CD8-positive, alpha-beta memory T cell (primary cell): ENCODE data around the gene TBC1D22A. TPM values are rescaled to one million over a fixed set of nuclear protein-coding genes. Genes with fewer than 3 reads are reported as not detected.

Experiments
- CTCF ChIA-PET: fragments of 350-600 bp; sonication (Branson Sonifier 250); formaldehyde crosslinking; loops from one replicate; lab custom pipeline; 2021; ENCODE audit warnings: antibody characterized with exemption; lab: Charles Lee
- POLR2A ChIA-PET: fragments of 350-600 bp; sonication (Branson Sonifier 250); formaldehyde crosslinking; loops from one replicate; lab custom pipeline; 2021; ENCODE audit warnings: antibody characterized with exemption; lab: Charles Lee
- DNase-seq, 5 donors: peaks; one replicate each; pipeline versions ENCODE4 v3.0.0 to v3.0.0-alpha.2; 2020 to 2022; ENCODE audit warnings: mixed read lengths in 1 of 5
- H3K27ac ChIP-seq: one replicate; pipeline ENCODE4 v1.7.0; 2013; ENCODE audit warnings: low read depth, mild to moderate bottlenecking, low read length, moderate library complexity
- H3K27me3 ChIP-seq: 2 replicates; pipeline ENCODE4 v1.7.0; 2013; ENCODE audit warnings: low read length, mild to moderate bottlenecking; ENCODE audit not compliant: insufficient read depth, poor library complexity, severe bottlenecking
- H3K36me3 ChIP-seq: 2 replicates; pipeline ENCODE4 v1.7.0; 2013; ENCODE audit warnings: mild to moderate bottlenecking, low read length, moderate library complexity; ENCODE audit not compliant: insufficient read depth
- H3K4me1 ChIP-seq: 2 replicates; pipeline ENCODE4 v1.7.0; 2013; ENCODE audit warnings: mild to moderate bottlenecking, low read length, moderate library complexity; ENCODE audit not compliant: insufficient read depth
- H3K4me3 ChIP-seq: 2 replicates; pipeline ENCODE4 v1.7.0; 2013; ENCODE audit warnings: mild to moderate bottlenecking, low read length
- H3K9me3 ChIP-seq: 2 replicates; pipeline ENCODE4 v1.7.0; 2013; ENCODE audit warnings: mild to moderate bottlenecking, low read length
- H3K27ac Mint-ChIP-seq, 8 donors: one replicate each; pipeline ENCODE4 v1.8.0; 2020 to 2021; ENCODE audit warnings: mixed read lengths in 8 of 8, mild to moderate bottlenecking in 6 of 8, inconsistent platforms in 3 of 8, moderate library complexity in 3 of 8
- H3K27me3 Mint-ChIP-seq, 2 donors: one replicate each; pipeline ENCODE4 v1.8.0; 2020 to 2021; ENCODE audit warnings: mixed read lengths in 2 of 2, mild to moderate bottlenecking in 1 of 2, moderate library complexity in 1 of 2
- H3K36me3 Mint-ChIP-seq, 3 donors: one replicate each; pipeline ENCODE4 v1.8.0; 2020 to 2021; ENCODE audit warnings: mixed read lengths in 3 of 3, inconsistent platforms in 1 of 3, mild to moderate bottlenecking in 1 of 3
- H3K4me1 Mint-ChIP-seq, 3 donors: one replicate each; pipeline ENCODE4 v1.8.0; 2020 to 2021; ENCODE audit warnings: mixed read lengths in 3 of 3, inconsistent platforms in 1 of 3, mild to moderate bottlenecking in 1 of 3
- H3K4me3 Mint-ChIP-seq, 7 donors: one replicate each; pipeline ENCODE4 v1.8.0; 2020 to 2021; ENCODE audit warnings: mixed read lengths in 7 of 7, mild to moderate bottlenecking in 6 of 7, moderate library complexity in 4 of 7, inconsistent platforms in 2 of 7
- H3K9me3 Mint-ChIP-seq, 5 donors: one replicate each; pipeline ENCODE4 v1.8.0; 2020 to 2022; ENCODE audit warnings: mixed read lengths in 5 of 5, mild to moderate bottlenecking in 3 of 5, moderate library complexity in 2 of 5, inconsistent platforms in 1 of 5
- polyA plus RNA-seq: library from polyadenylated mRNA; unstranded; fragments of 300-500 nt; fragmentation: Illumina TruSeq; gene quantifications from one replicate; pipeline ENCODE4 v1.2.3, GENCODE V29; 2021
- total RNA-seq, 2 experiments: library from RNA; stranded (reverse); gene quantifications; one replicate each; pipeline ENCODE4 v1.2.3, GENCODE V29; 2021

Gene TBC1D22A
- total and polyA plus RNA-seq, 3 experiments from 2014 or later, result 26.6 to 34.8 (median 34.0) TPM

DNA sequence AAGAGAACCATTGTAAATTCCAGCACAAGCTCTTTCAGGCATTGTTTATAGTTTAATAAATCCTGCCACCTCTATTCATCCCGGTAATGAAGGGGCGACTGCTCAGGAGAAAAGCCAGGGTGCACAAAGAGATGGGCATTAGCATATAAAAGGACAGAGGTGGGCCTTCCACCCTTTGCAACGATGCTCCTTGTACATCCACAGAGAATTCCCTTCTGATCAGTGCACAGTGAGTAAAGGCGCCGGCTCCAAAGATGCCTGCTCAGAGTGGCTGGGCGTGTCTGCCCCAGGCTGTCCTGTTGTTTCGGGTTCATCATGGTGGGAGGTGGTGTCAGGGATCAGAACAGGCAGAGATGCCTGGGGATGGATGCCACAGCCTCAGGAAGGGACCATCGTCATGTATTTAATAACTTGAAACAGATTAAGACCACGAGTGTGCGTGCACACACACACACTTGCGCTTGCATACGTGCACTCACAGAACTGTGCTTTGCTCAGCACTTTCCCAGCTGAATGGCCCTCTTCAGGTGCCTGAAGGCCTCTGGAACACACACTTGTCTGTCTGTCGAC, 305.0 kb downstream of the TBC1D22A start:
- Histone ChIP-seq H3K4me1 (no peaks in the 10 kb centered on the region), H3K9me3 (no peaks in the 10 kb centered on the region), H3K4me3 (no peak overlapping the region), H3K27me3 (no peaks in the 10 kb centered on the region), H3K36me3 (no peaks in the 10 kb centered on the region), H3K27ac (no peak overlapping the region)
- Mint-ChIP-seq H3K36me3 (peaks cover under 1 to 31% (median 7%) of the 10 kb centered on the region in 3 donors), H3K9me3 (no peaks in the 10 kb centered on the region), H3K27ac (peak overlapping the region in 1 of 8 donors; percentile 70), H3K4me1 (peaks cover 25 to 39% (median 26%) of the 10 kb centered on the region in 3 donors), H3K4me3 (no peak overlapping the region), H3K27me3 (no peaks in the 10 kb centered on the region)
- DNase-seq, result no peak
- ChIA-PET CTCF (no interaction called here), POLR2A (no interaction called here)

DNA sequence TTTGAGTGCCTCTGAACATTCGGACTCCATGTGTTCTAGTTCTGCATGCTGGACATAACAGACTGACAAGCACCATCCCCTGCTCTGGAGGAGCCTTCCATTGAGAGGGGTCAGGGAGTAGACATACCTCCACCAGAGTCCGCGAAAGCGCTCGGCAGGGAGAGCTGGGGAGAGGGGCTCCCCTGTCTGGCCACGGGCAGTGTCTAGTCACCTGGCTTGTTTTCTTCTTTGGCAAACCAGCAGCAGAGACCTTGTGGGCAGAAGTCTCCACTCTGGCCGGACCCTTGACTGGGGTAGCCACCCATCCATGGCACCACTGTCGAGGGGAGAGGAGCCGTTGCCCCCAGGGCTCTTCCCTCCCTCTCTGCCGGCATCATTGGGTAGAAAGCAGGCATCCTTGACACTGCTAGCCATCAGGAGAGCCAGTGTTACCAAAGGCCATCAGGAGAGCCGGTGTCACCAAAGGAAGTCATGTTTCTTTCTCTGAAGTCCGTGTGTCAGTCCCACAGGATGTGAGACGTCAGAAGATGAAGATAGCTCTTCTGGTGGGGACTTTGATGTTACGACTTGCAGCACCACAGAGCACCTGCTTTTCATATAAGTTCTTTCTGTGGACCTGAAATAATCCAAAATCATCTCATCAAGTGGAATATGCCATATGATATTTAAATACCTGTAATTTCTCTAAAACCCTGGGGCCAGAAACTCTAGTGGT, 305.6 kb downstream of the TBC1D22A start:
- no peaks in the 10 kb centered on the region for H3K27me3 Mint-ChIP-seq
- no peak overlapping the region for H3K4me3 Mint-ChIP-seq
- no peak overlapping the region for H3K4me3 ChIP-seq
- no peaks in the 10 kb centered on the region for H3K9me3 Mint-ChIP-seq
- ChIA-PET POLR2A (no interaction called here), CTCF (no interaction called here)
- peaks cover 7 to 29% (median 8%) of the 10 kb centered on the region in 3 donors for H3K36me3 Mint-ChIP-seq
- no peaks in the 10 kb centered on the region for H3K4me1 ChIP-seq
- H3K27ac ChIP-seq, result no peak overlapping the region
- H3K27me3 ChIP-seq, result no peaks in the 10 kb centered on the region
- H3K4me1 Mint-ChIP-seq, result peaks cover 22 to 39% (median 26%) of the 10 kb centered on the region in 3 donors
- no peaks in the 10 kb centered on the region for H3K36me3 ChIP-seq
- H3K27ac Mint-ChIP-seq, result peak overlapping the region in 1 of 8 donors; percentile 32
- no peak for DNase-seq
- no peaks in the 10 kb centered on the region for H3K9me3 ChIP-seq

DNA sequence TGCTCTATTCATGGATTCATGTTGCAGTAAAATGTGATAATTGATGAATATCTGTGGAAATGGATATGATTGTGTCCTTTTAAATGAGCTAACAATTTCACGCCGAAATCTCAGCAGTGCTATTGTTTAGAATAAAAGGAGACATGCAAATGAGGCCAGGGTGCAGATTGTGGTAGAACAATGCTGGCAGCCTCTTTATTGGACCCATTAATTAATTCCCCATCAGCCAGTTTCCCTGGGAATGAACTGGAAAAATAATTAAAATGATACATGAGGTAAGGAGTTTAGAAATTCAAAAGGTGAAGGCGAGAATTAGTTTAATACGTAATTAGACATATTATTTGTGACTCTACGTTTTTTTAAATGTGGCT, 306.2 kb downstream of the TBC1D22A start:
- no peak overlapping the region for H3K4me3 Mint-ChIP-seq
- H3K27ac Mint-ChIP-seq, result peak overlapping the region in 1 of 8 donors; percentile 32
- no peak for DNase-seq
- Histone ChIP-seq H3K4me1 (no peaks in the 10 kb centered on the region), H3K4me3 (no peak overlapping the region), H3K27me3 (no peaks in the 10 kb centered on the region), H3K9me3 (no peaks in the 10 kb centered on the region), H3K36me3 (no peaks in the 10 kb centered on the region), H3K27ac (no peak overlapping the region)
- ChIA-PET POLR2A (no interaction called here), CTCF (no interaction called here)
- H3K9me3 Mint-ChIP-seq, result peaks cover 0 to 4% (median 2%) of the 10 kb centered on the region in 5 donors
- H3K4me1 Mint-ChIP-seq, result peaks cover 22 to 39% (median 26%) of the 10 kb centered on the region in 3 donors
- no peaks in the 10 kb centered on the region for H3K27me3 Mint-ChIP-seq
- H3K36me3 Mint-ChIP-seq, result peaks cover 9 to 26% (median 13%) of the 10 kb centered on the region in 3 donors

DNA sequence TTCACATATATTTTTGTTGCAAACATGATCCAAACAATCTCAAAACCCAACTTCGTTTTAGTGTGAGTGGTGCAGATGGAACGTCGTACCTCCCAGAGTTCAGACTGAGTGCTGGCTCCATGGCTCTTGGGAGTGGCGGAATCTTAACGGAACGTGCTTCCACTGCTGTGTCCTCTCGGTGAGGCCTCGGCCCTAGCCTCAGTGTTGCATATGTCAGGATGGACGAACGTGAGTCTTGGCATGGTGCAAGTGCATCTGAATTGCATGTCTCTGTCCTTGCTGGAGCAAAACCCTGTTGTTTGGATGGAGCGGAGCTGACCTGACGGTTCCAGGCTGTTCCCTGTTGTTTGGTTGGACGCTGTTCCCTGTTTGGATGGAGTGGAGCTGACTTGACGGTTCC, 306.8 kb downstream of the TBC1D22A start:
- Histone ChIP-seq H3K27ac (no peak overlapping the region), H3K27me3 (no peaks in the 10 kb centered on the region), H3K4me3 (no peak overlapping the region), H3K36me3 (no peaks in the 10 kb centered on the region), H3K9me3 (no peaks in the 10 kb centered on the region), H3K4me1 (no peaks in the 10 kb centered on the region)
- no peak overlapping the region for H3K4me3 Mint-ChIP-seq
- H3K27ac Mint-ChIP-seq, result no peak overlapping the region
- no peak for DNase-seq
- CTCF ChIA-PET, result no interaction called here
- peaks cover 3 to 7% (median 4%) of the 10 kb centered on the region in 5 donors for H3K9me3 Mint-ChIP-seq
- no peaks in the 10 kb centered on the region for H3K27me3 Mint-ChIP-seq
- H3K36me3 Mint-ChIP-seq, result peaks cover 13 to 26% (median 20%) of the 10 kb centered on the region in 3 donors
- POLR2A ChIA-PET, result no interaction called here
- peaks cover 22 to 37% (median 26%) of the 10 kb centered on the region in 3 donors for H3K4me1 Mint-ChIP-seq

DNA sequence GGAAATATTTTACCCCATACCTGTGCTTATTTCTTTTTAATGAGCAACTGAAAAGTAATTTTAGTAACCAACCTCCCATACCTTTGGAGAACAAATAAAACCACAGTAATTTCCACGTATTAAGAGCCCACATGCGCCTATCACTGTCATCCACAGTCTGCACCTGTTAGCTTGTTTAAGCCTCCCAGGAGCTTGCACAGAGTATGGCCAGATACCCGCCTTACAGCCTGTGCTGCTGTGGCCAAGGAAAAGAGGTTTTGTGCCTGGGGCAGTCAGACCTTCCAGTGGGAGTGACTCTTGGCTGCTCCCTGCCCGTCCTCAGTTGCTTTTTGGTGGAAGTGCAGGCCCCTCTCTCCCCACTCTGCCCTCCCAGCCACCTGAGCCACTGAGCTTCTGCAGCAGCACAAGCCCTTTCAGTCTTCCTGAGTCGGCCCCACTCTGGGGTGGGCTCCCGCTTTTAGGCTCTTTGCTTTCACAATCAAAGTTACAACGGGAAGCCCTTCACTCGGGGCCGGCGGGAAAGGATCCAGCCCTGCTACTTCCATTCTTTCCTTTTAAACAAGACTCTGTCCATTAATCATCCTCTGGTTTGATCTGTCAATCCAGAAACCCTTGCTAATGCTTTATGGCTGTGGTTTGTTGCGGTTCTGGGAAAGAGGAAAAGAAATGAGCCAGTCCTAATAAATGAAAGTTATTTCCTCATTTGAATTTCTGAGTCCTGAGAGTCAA, 308.8 kb downstream of the TBC1D22A start:
- peaks cover 3% of the 10 kb centered on the region for H3K9me3 ChIP-seq
- Mint-ChIP-seq H3K9me3 (peaks cover 4 to 21% (median 17%) of the 10 kb centered on the region in 5 donors), H3K4me3 (no peak overlapping the region), H3K27me3 (no peaks in the 10 kb centered on the region), H3K27ac (peak overlapping the region in 1 of 8 donors; percentile 7), H3K4me1 (peaks cover 15 to 26% (median 21%) of the 10 kb centered on the region in 3 donors), H3K36me3 (peaks cover 15 to 34% (median 26%) of the 10 kb centered on the region in 3 donors)
- H3K27ac ChIP-seq, result no peak overlapping the region
- CTCF ChIA-PET, result no interaction called here
- no peaks in the 10 kb centered on the region for H3K36me3 ChIP-seq
- POLR2A ChIA-PET, result no interaction called here
- no peaks in the 10 kb centered on the region for H3K4me1 ChIP-seq
- H3K4me3 ChIP-seq, result no peak overlapping the region
- H3K27me3 ChIP-seq, result no peaks in the 10 kb centered on the region
- DNase-seq, result no peak

DNA sequence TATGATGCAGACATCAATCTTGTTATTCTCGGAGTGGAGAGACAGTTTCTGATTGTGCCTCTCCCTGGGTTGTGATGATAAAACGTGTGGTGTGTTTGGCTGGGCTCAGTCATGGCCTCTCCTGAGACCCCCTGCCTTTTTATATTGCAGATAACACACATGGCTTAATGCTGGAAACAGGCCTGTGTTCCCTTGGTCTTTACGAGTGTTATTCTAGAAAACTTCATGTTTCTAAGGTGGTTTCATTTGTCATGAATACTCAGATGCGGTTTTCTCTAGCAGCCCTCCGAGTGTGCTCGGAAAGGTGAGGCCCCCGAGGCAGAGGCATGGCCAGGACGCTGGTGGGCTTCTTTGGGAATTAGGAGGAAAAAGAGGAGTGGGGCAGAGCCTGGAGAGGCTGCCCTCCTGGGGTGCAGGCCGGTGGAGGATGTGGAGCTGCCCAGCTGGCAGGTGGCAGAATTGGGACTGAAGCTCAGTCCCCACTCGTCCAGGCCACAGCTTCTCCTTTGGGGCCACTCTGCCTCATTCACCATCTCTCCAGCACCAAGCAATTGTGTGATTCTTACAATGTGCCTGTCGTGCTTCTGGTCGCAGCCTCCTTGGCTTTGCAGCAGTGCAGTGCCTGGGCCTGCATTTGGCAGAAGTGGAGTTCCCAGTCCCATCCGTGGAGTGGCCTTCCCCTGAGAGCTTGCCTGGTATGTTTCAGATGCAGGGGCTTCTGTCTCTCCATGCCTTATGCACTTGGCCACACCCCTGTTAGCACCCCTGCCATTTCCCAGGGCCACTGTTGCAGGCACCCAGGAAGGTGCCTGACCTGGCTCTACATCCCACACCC, 309.6 kb downstream of the TBC1D22A start:
- peaks cover 3% of the 10 kb centered on the region for H3K9me3 ChIP-seq
- no peak overlapping the region for H3K4me3 ChIP-seq
- no peak overlapping the region for H3K27ac Mint-ChIP-seq
- H3K27me3 ChIP-seq, result no peaks in the 10 kb centered on the region
- DNase-seq, result no peak
- H3K4me3 Mint-ChIP-seq, result no peak overlapping the region
- H3K4me1 ChIP-seq, result no peaks in the 10 kb centered on the region
- H3K9me3 Mint-ChIP-seq, result peaks cover 4 to 21% (median 20%) of the 10 kb centered on the region in 5 donors
- POLR2A ChIA-PET, result no interaction called here
- H3K36me3 ChIP-seq, result no peaks in the 10 kb centered on the region
- H3K27ac ChIP-seq, result no peak overlapping the region
- peaks cover 15 to 21% (median 17%) of the 10 kb centered on the region in 3 donors for H3K4me1 Mint-ChIP-seq
- H3K36me3 Mint-ChIP-seq, result peaks cover 18 to 41% (median 26%) of the 10 kb centered on the region in 3 donors
- CTCF ChIA-PET, result no interaction called here
- H3K27me3 Mint-ChIP-seq, result no peaks in the 10 kb centered on the region

DNA sequence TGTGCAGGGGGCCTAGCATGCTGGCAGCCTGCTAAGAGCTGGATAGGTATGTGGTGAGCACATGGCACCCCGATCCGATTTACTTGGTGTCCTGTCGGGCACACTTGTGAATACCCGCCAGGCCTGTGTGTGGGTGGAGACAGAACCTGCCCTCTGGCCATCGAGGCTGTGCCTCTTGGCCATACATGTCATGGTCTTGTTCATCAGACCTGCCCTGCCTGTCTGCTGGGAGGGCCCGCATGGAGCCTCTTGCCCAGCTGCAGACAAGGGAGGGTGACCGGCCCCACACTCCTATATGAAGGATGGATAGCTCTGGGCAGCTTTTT, 310.2 kb downstream of the TBC1D22A start:
- no peaks in the 10 kb centered on the region for H3K4me1 ChIP-seq
- Mint-ChIP-seq H3K9me3 (peaks cover 4 to 21% (median 20%) of the 10 kb centered on the region in 5 donors), H3K4me1 (peaks cover 11 to 16% (median 12%) of the 10 kb centered on the region in 3 donors), H3K4me3 (no peak overlapping the region), H3K27ac (no peak overlapping the region), H3K36me3 (peaks cover 18 to 41% (median 28%) of the 10 kb centered on the region in 3 donors), H3K27me3 (no peaks in the 10 kb centered on the region)
- no peak for DNase-seq
- no peak overlapping the region for H3K27ac ChIP-seq
- ChIA-PET CTCF (no interaction called here), POLR2A (no interaction called here)
- no peak overlapping the region for H3K4me3 ChIP-seq
- H3K9me3 ChIP-seq, result peaks cover 3% of the 10 kb centered on the region
- H3K36me3 ChIP-seq, result no peaks in the 10 kb centered on the region
- H3K27me3 ChIP-seq, result no peaks in the 10 kb centered on the region
